ENCODE measurements around the gene MBP. TPM values are rescaled to one million over a fixed set of nuclear protein-coding genes. Genes with fewer than 3 reads are reported as not detected.

MBP gene
- total RNA-seq, 1 experiment from 2014 or later: 88.8 TPM

- BruUV-seq (replicated peaks): no TSS peak
- H3K9me3 ChIP-seq (ENCODE audit: control insufficient read depth, insufficient read depth, low read depth, low read length): no peaks in the 10 kb centered on the region
- peak overlapping the region; percentile 90 for H3K27ac ChIP-seq (ENCODE audit: low read length)
- no peaks in the 10 kb centered on the region for H3K27me3 ChIP-seq (ENCODE audit: control insufficient read depth, insufficient read depth, low read length)
- TF ChIP-seq, protein P1, sequence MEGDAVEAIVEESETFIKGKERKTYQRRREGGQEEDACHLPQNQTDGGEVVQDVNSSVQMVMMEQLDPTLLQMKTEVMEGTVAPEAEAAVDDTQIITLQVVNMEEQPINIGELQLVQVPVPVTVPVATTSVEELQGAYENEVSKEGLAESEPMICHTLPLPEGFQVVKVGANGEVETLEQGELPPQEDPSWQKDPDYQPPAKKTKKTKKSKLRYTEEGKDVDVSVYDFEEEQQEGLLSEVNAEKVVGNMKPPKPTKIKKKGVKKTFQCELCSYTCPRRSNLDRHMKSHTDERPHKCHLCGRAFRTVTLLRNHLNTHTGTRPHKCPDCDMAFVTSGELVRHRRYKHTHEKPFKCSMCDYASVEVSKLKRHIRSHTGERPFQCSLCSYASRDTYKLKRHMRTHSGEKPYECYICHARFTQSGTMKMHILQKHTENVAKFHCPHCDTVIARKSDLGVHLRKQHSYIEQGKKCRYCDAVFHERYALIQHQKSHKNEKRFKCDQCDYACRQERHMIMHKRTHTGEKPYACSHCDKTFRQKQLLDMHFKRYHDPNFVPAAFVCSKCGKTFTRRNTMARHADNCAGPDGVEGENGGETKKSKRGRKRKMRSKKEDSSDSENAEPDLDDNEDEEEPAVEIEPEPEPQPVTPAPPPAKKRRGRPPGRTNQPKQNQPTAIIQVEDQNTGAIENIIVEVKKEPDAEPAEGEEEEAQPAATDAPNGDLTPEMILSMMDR (IDR thresholded peaks at IDR 0.05): no peak
- TF ChIP-seq, protein P2, sequence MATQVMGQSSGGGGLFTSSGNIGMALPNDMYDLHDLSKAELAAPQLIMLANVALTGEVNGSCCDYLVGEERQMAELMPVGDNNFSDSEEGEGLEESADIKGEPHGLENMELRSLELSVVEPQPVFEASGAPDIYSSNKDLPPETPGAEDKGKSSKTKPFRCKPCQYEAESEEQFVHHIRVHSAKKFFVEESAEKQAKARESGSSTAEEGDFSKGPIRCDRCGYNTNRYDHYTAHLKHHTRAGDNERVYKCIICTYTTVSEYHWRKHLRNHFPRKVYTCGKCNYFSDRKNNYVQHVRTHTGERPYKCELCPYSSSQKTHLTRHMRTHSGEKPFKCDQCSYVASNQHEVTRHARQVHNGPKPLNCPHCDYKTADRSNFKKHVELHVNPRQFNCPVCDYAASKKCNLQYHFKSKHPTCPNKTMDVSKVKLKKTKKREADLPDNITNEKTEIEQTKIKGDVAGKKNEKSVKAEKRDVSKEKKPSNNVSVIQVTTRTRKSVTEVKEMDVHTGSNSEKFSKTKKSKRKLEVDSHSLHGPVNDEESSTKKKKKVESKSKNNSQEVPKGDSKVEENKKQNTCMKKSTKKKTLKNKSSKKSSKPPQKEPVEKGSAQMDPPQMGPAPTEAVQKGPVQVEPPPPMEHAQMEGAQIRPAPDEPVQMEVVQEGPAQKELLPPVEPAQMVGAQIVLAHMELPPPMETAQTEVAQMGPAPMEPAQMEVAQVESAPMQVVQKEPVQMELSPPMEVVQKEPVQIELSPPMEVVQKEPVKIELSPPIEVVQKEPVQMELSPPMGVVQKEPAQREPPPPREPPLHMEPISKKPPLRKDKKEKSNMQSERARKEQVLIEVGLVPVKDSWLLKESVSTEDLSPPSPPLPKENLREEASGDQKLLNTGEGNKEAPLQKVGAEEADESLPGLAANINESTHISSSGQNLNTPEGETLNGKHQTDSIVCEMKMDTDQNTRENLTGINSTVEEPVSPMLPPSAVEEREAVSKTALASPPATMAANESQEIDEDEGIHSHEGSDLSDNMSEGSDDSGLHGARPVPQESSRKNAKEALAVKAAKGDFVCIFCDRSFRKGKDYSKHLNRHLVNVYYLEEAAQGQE (IDR thresholded peaks at IDR 0.05; ENCODE audit: insufficient read depth in 1 of 2, low read depth in 2 of 2, low read length in 1 of 2): no peak
- no peak for TF ChIP-seq TCF7L2 (IDR thresholded peaks at IDR 0.05; ENCODE audit: low read depth, low read length)
- TF ChIP-seq POLR2AphosphoS5 (IDR thresholded peaks at IDR 0.05; ENCODE audit: low read depth, low read length): no peak
- TF ChIP-seq SIN3A (IDR thresholded peaks at IDR 0.05; ENCODE audit: borderline replicate concordance, insufficient read depth, low read depth, low read length): no peak
- POLR2A ChIA-PET: no interaction called here
- CTCF ChIA-PET: interaction anchor here (0.7 to 1.6 kb wide), 4 partner anchors 32 to 134 kb away, joined by 3 to 6 read pairs (median 3); no protein-coding TSS in a partner anchor
- DNase-seq (ENCODE audit: low read depth, low spot score): no peak
- intact Hi-C loops (cut with micrococcal nuclease; ENCODE audit: unreplicated experiment): no loop called here
- ATAC-seq: no peak
- peaks cover 53% of the 10 kb centered on the region for H3K4me1 ChIP-seq (ENCODE audit: control insufficient read depth, insufficient read depth, low read length)
- no peak overlapping the region for H3K4me3 ChIP-seq (ENCODE audit: low read depth in 2 of 2, low read length in 2 of 2)
- H3K36me3 ChIP-seq (ENCODE audit: control insufficient read depth, insufficient read depth, low read length): no peaks in the 10 kb centered on the region
- in situ Hi-C loops (cut with HindIII; ENCODE audit: low pct_unique_long_range_greater_than_20kb, low sequenced_read_pairs): no loop called here
These were observed 78.8 kb downstream of the MBP start for GRCh38 chr18:77053616-77054287.

- ChIA-PET POLR2A (no interaction called here), CTCF (no interaction called here)
- no peak overlapping the region for H3K4me3 ChIP-seq (ENCODE audit: low read depth in 2 of 2, low read length in 2 of 2)
- H3K27ac ChIP-seq (ENCODE audit: low read length): peak overlapping the region; percentile 52
- TF ChIP-seq TCF7L2 (IDR thresholded peaks at IDR 0.05; ENCODE audit: low read depth, low read length) (no peak), SIN3A (IDR thresholded peaks at IDR 0.05; ENCODE audit: borderline replicate concordance, insufficient read depth, low read depth, low read length) (no peak), POLR2AphosphoS5 (IDR thresholded peaks at IDR 0.05; ENCODE audit: low read depth, low read length) (no peak)
- TF ChIP-seq, protein P2 (IDR thresholded peaks at IDR 0.05; ENCODE audit: insufficient read depth in 1 of 2, low read depth in 2 of 2, low read length in 1 of 2): no peak
- TF ChIP-seq, protein P1 (IDR thresholded peaks at IDR 0.05): no peak
- no peak for DNase-seq (ENCODE audit: low read depth, low spot score)
- BruUV-seq (replicated peaks): no TSS peak
- H3K36me3 ChIP-seq (ENCODE audit: control insufficient read depth, insufficient read depth, low read length): no peaks in the 10 kb centered on the region
- no peaks in the 10 kb centered on the region for H3K9me3 ChIP-seq (ENCODE audit: control insufficient read depth, insufficient read depth, low read depth, low read length)
- peaks cover 48% of the 10 kb centered on the region for H3K4me1 ChIP-seq (ENCODE audit: control insufficient read depth, insufficient read depth, low read length)
- ATAC-seq: no peak
- in situ Hi-C loops (cut with HindIII; ENCODE audit: low pct_unique_long_range_greater_than_20kb, low sequenced_read_pairs): no loop called here
- intact Hi-C loops (cut with micrococcal nuclease; ENCODE audit: unreplicated experiment): no loop called here
- no peaks in the 10 kb centered on the region for H3K27me3 ChIP-seq (ENCODE audit: control insufficient read depth, insufficient read depth, low read length)
These were observed 79.6 kb downstream of the MBP start for GRCh38 chr18:77052983-77053309.
